ENCODE data around the gene RHEX.

DNA sequence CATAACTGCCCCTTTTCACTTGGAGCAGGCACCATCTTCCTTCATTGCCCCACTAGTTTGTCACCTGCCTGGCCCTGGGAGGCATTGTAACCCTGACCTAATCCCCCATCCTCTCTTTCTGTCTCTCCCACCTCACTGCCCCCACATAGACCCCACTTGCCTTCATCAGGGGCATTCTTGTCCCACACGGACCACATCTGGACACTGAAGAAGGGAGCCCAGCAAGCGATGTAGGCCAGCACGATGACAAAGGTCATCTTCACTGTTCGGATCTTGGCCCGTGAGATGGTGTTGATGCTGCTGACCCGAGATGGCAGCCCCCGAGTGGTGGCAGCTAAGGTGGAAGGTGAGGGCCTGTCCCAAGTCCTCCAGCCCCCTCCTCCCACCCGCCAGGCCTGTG is 62.8 kb downstream of the RHEX start:
- TF ChIP-seq, protein P1, sequence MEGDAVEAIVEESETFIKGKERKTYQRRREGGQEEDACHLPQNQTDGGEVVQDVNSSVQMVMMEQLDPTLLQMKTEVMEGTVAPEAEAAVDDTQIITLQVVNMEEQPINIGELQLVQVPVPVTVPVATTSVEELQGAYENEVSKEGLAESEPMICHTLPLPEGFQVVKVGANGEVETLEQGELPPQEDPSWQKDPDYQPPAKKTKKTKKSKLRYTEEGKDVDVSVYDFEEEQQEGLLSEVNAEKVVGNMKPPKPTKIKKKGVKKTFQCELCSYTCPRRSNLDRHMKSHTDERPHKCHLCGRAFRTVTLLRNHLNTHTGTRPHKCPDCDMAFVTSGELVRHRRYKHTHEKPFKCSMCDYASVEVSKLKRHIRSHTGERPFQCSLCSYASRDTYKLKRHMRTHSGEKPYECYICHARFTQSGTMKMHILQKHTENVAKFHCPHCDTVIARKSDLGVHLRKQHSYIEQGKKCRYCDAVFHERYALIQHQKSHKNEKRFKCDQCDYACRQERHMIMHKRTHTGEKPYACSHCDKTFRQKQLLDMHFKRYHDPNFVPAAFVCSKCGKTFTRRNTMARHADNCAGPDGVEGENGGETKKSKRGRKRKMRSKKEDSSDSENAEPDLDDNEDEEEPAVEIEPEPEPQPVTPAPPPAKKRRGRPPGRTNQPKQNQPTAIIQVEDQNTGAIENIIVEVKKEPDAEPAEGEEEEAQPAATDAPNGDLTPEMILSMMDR (IDR thresholded peaks at IDR 0.05) = no peak
- TF ChIP-seq ZFX (IDR thresholded peaks at IDR 0.05; ENCODE audit: borderline replicate concordance) = no peak
